Uterus (tissue), 4 donors: ENCODE results near the gene ITPA. TPM values are rescaled to one million over a fixed set of nuclear protein-coding genes. Genes with fewer than 3 reads are reported as not detected.

Source experiments
- DNase-seq, 2 donors: peaks; one replicate each; pipeline ENCODE4 v3.0.0-alpha.2; 2019 to 2020
- H3K27ac ChIP-seq, 2 donors: fragments of 200-600 bp; sonication (generic); 1 replicate in 1 of 2; 2 replicates in 1 of 2; pipeline ENCODE4 v1.5.1; 2016 to 2018
- H3K27me3 ChIP-seq, 2 donors: fragments of 200-600 bp; sonication (generic); one replicate each; pipeline ENCODE4 v1.5.1; 2018 to 2019; ENCODE audit warnings: control low read depth in 1 of 2
- H3K36me3 ChIP-seq, 2 donors: fragments of 200-600 bp; sonication (generic); one replicate each; pipeline ENCODE4 v1.5.1; 2019; ENCODE audit warnings: control low read depth in 1 of 2
- H3K4me1 ChIP-seq, 2 donors: fragments of 200-600 bp; sonication (generic); one replicate each; pipeline ENCODE4 v1.5.1; 2018 to 2019; ENCODE audit warnings: control low read depth in 1 of 2
- H3K4me3 ChIP-seq, 2 donors: fragments of 200-600 bp; sonication (generic); 1 replicate in 1 of 2; 2 replicates in 1 of 2; pipeline ENCODE4 v1.5.1; 2018 to 2019; ENCODE audit warnings: mild to moderate bottlenecking in 1 of 2
- H3K9me3 ChIP-seq, 2 donors: fragments of 200-600 bp; sonication (generic); one replicate each; pipeline ENCODE4 v1.5.1; 2019; ENCODE audit warnings: control low read depth in 1 of 2
- CTCF ChIP-seq, 4 experiments: fragments of 200-600 bp in 2 of 4; fragments of 450-650 bp in 2 of 4; sonication (generic) in 2 of 4; IDR thresholded peaks; one replicate each; pipeline ENCODE4 v1.5.1; 2016 to 2019; ENCODE audit warnings: antibody characterized with exemption in 4 of 4, mild to moderate bottlenecking in 2 of 4, moderate library complexity in 1 of 4
- POLR2A ChIP-seq, 2 donors: fragments of 450-650 bp; IDR thresholded peaks; one replicate each; pipeline ENCODE4 v1.6.1; 2016; ENCODE audit warnings: antibody characterized with exemption in 2 of 2, mild to moderate bottlenecking in 1 of 2, moderate library complexity in 1 of 2
- intact Hi-C: fragments of 100-400 bp; cut with DNase I; formaldehyde crosslinking; loops from one replicate; pipeline ENCODE4 v1.15.1; 2023; ENCODE audit warnings: low total_unique reads
- total RNA-seq, 4 donors: library from RNA; depleted of rRNA in 3 of 4; stranded (reverse); fragments of >200 nt in 3 of 4; gene quantifications; one replicate each; pipeline versions ENCODE4 v1.1.0 to v1.2.4, GENCODE V29; 2014 to 2023
- donor health status: DM: yes; HTN: yes; CAD: no.

Gene ITPA
- total RNA-seq, 4 donors from 2014 or later: 6.9 to 25.0 (median 21.8) TPM

DNA sequence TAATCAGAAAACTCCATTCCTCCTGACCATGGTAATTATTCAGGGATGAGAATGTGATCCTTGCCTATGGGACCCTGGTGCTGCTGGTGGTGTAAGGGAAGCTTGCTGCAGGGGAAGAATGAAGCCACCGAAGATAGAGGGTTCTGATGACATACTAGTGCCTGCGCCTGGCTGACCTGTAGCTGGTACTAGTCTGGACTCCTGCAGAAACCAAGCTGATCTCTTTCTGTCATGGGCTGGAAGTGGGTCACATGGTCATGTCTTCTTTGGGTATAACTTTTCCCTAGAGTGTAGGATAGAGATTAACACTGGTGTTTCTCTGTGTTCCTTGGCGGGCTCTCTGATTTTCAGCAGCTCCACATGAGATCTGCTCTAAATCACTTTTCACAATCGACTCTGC is 38.3 kb downstream of the ITPA start:
- intact Hi-C loops: no loop called here
- no peak overlapping the region for H3K4me3 ChIP-seq

GRCh38 chr20:3248167-3248992 is 39.1 kb downstream of the ITPA start:
- no peak overlapping the region for H3K4me3 ChIP-seq
- intact Hi-C loops: no loop called here
- H3K9me3 ChIP-seq: no peaks in the 10 kb centered on the region
- no peak for DNase-seq
- no peaks in the 10 kb centered on the region for H3K36me3 ChIP-seq
- no peak overlapping the region for H3K27ac ChIP-seq
- peaks cover 0 to 8% of the 10 kb centered on the region in 2 donors for H3K4me1 ChIP-seq
- no peaks in the 10 kb centered on the region for H3K27me3 ChIP-seq
- TF ChIP-seq POLR2A (IDR thresholded peaks at IDR 0.05): no peak
- TF ChIP-seq CTCF (IDR thresholded peaks at IDR 0.05): no peak

More for the DNA sequence above, 38.3 kb downstream of the ITPA start:
- H3K27me3 ChIP-seq: no peaks in the 10 kb centered on the region
- no peak overlapping the region for H3K27ac ChIP-seq
- peaks cover 0 to 8% of the 10 kb centered on the region in 2 donors for H3K4me1 ChIP-seq
- no peak for TF ChIP-seq POLR2A (IDR thresholded peaks at IDR 0.05)
- no peak for TF ChIP-seq CTCF (IDR thresholded peaks at IDR 0.05)
- no peaks in the 10 kb centered on the region for H3K9me3 ChIP-seq
- no peak for DNase-seq
- H3K36me3 ChIP-seq: no peaks in the 10 kb centered on the region

DNA sequence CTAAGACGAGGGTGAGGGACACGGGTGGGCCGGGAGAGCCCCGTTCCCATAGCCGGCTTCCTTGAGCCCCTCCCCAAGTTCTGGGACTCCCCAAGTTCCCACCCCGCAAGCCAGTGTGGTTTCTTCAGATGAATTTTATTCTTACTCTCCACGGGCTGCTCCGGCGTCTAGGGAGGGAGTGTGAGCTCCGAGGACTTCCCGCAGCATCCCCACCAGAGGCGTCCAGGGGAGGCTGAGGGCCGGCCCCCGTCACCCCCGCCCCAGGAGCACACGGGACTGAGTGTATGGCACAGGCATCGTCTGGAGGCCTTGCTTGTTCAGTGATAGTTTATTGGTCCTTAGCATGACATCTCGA is 39.7 kb downstream of the ITPA start:
- no peak overlapping the region for H3K27ac ChIP-seq
- TF ChIP-seq CTCF (IDR thresholded peaks at IDR 0.05) (no peak), POLR2A (IDR thresholded peaks at IDR 0.05) (no peak)
- no peaks in the 10 kb centered on the region for H3K27me3 ChIP-seq
- DNase-seq: no peak
- no peaks in the 10 kb centered on the region for H3K9me3 ChIP-seq
- peaks cover 0 to 8% of the 10 kb centered on the region in 2 donors for H3K4me1 ChIP-seq
- intact Hi-C loops: no loop called here
- H3K36me3 ChIP-seq: no peaks in the 10 kb centered on the region
- H3K4me3 ChIP-seq: no peak overlapping the region

DNA sequence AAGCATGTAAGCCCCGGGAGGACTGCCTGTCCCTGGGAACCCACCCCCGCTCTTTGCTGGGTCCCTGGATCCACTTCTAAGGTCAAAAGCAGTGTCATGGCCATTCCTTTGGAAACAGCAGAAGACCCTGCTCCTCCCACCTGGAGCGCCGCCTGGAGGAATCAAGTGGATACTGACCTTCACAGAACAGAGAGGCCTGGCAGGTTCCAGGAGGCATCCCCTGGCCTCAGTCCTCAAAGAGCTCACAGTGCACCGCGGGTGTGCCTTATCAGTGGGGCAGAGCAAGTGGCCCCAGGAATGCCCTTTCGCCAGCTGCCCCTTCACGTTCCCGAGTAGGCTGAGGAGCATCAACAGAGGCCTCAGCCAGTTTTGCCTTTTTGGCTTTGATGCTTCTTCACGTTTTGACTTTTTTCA is 40.8 kb downstream of the ITPA start:
- Histone ChIP-seq H3K9me3 (no peaks in the 10 kb centered on the region), H3K36me3 (no peaks in the 10 kb centered on the region), H3K4me1 (peaks cover 0 to 8% of the 10 kb centered on the region in 2 donors), H3K27me3 (no peaks in the 10 kb centered on the region), H3K4me3 (no peak overlapping the region), H3K27ac (no peak overlapping the region)
- DNase-seq: no peak
- TF ChIP-seq CTCF (IDR thresholded peaks at IDR 0.05) (no peak), POLR2A (IDR thresholded peaks at IDR 0.05) (no peak)
- intact Hi-C loops: no loop called here

- Histone ChIP-seq H3K36me3 (no peaks in the 10 kb centered on the region), H3K4me3 (no peak overlapping the region), H3K27ac (no peak overlapping the region), H3K9me3 (no peaks in the 10 kb centered on the region), H3K27me3 (no peaks in the 10 kb centered on the region), H3K4me1 (peaks cover 0 to 8% of the 10 kb centered on the region in 2 donors)
- no peak for DNase-seq
- TF ChIP-seq CTCF (IDR thresholded peaks at IDR 0.05) (no peak), POLR2A (IDR thresholded peaks at IDR 0.05) (no peak)
- intact Hi-C loops: no loop called here
Observed at GRCh38 chr20:3251806-3252205, 42.5 kb downstream of the ITPA start.
